NB4 (cell line): ENCODE measurements around the gene TNFSF11.

Experiments used
- CTCF ChIP-seq: IDR thresholded peaks from one replicate; pipeline ENCODE4 v1.5.1; 2012; ENCODE audit warnings: low read depth, low read length
- POLR2A ChIP-seq: IDR thresholded peaks from 2 replicates; pipeline ENCODE4 v1.6.1; 2011; ENCODE audit warnings: mild to moderate bottlenecking; ENCODE audit not compliant: insufficient read length; ENCODE audit errors: extremely low read depth

- TF ChIP-seq POLR2A (no peak), CTCF (no peak)
Measured at GRCh38 chr13:42600943-42601342, 27.0 kb downstream of the TNFSF11 start.
